ENCODE results near the gene KCNAB1.

DNA sequence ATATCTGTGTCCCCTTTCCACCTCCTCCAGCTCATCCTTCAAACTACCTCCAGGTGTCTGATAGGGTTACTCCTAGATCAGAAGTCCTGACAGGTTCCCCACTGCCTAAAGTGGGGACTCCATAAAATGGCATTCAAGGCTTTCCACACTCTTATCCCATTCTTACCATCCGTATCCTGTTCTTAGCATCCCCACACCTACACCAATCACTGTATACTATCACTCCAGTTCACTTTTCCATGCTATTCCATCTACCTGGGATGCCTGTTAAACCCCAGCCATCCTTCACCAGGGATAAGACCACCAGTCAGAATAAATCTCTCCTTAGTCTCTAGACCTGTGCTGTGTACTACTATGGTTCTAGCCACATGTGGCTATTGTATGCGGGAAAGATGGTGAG is 415.4 kb downstream of the KCNAB1 start:
- TF ChIP-seq, protein P1, sequence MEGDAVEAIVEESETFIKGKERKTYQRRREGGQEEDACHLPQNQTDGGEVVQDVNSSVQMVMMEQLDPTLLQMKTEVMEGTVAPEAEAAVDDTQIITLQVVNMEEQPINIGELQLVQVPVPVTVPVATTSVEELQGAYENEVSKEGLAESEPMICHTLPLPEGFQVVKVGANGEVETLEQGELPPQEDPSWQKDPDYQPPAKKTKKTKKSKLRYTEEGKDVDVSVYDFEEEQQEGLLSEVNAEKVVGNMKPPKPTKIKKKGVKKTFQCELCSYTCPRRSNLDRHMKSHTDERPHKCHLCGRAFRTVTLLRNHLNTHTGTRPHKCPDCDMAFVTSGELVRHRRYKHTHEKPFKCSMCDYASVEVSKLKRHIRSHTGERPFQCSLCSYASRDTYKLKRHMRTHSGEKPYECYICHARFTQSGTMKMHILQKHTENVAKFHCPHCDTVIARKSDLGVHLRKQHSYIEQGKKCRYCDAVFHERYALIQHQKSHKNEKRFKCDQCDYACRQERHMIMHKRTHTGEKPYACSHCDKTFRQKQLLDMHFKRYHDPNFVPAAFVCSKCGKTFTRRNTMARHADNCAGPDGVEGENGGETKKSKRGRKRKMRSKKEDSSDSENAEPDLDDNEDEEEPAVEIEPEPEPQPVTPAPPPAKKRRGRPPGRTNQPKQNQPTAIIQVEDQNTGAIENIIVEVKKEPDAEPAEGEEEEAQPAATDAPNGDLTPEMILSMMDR (conservative IDR thresholded peaks at IDR 0.05 in 1 of 2, IDR thresholded peaks at IDR 0.05 in 1 of 2; ENCODE audit: low read depth in 1 of 2, low read length in 2 of 2), result no peak
- no peak for TF ChIP-seq EZH2 (IDR thresholded peaks at IDR 0.05; ENCODE audit: low read length, missing control alignments)

All from fibroblast of lung (primary cell).